Mucosa of descending colon (tissue), 3 donors: ENCODE measurements around the gene CCS. TPM values are rescaled to one million over a fixed set of nuclear protein-coding genes. Genes with fewer than 3 reads are reported as not detected.

Experiments used
- ATAC-seq: fragments of 200-7000 bp; cut with Tn5 transposase; one replicate; pipeline ENCODE4 v1.9.1; 2020; ENCODE audit warnings: mild to moderate bottlenecking, moderate library complexity
- DNase-seq, 3 donors: peaks; one replicate each; pipeline ENCODE4 v3.0.0-alpha.2; 2020
- H3K36me3 ChIP-seq: fragments of 200-600 bp; one replicate; pipeline ENCODE4 v1.8.0; 2021; ENCODE audit warnings: low read depth, mild to moderate bottlenecking
- H3K4me1 ChIP-seq: fragments of 200-600 bp; one replicate; pipeline ENCODE4 v1.8.0; 2021; ENCODE audit warnings: low read depth, mild to moderate bottlenecking
- H3K4me3 ChIP-seq: fragments of 200-600 bp; one replicate; pipeline ENCODE4 v1.8.0; 2021; ENCODE audit warnings: mild to moderate bottlenecking
- H3K9me3 ChIP-seq: fragments of 200-600 bp; one replicate; pipeline ENCODE4 v1.8.0; 2021; ENCODE audit warnings: mild to moderate bottlenecking
- intact Hi-C, 2 donors: fragments of 100-400 bp; cut with DNase I in 1 of 2; cut with micrococcal nuclease in 1 of 2; formaldehyde crosslinking; loops; one replicate each; pipeline versions ENCODE4 v1.11.0 to v1.11.1; 2022; cut with DNase I, micrococcal nuclease
- total RNA-seq, 3 donors: library from RNA; stranded (reverse); fragmentation: NEBNext Ultra II Directional in 2 of 3; extraction: Animal tissue kit (Norgen Biotek cat#: 25700) in 2 of 3; gene quantifications; one replicate each; pipeline versions ENCODE4 v1.2.1 to v1.2.4, GENCODE V29; 2021 to 2023
- TF ChIP-seq, protein P1 (sequence below): fragments of 200-600 bp; IDR thresholded peaks from one replicate; pipeline ENCODE4 v1.8.0; 2022; ENCODE audit warnings: antibody characterized with exemption, mild to moderate bottlenecking
- donor health status: DM: no; HTN: no; CAD: no; lungs with moderate emphysema.
- donor health status: DM: no; HTN: no; CAD: no.
- donor health status: DM: no; HTN: yes; CAD: no.

CCS gene
- total RNA-seq, 3 donors from 2014 or later: 34.9 to 50.7 (median 42.2) TPM

DNA sequence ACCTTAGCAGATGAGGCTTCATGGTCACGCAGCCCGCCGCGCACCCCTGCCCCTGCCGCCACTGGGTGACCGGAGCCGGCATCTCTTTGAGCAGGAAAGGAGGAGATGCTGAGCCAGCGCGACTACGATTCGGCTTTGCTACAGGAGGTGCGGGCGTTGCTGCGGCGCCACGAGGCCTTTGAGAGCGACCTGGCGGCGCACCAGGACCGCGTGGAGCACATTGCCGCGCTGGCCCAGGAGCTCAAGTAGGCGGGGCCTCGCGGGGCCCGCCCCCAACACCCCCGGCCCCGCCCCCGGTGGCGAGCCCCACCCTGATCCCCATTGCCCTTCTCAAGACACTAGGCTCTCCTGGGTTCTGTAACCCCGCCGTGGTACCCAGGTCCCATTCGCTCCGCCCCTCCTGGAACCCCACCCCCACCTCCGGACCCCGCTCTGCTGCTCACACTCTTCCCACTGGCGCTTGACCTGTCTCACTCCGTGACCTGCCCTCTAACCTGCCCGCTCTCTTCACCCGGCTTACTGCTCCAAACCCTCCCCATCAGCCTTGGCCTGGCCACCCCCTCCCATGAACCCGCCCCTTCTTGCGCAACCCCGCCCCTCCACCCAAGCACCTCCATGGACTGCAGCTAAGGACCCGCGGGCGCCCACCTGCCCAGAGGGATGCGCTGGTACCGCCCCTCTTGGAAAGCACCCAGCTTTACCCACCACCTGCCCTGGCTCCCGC is 33.7 kb upstream of the CCS start:
- no peaks in the 10 kb centered on the region for H3K4me1 ChIP-seq
- H3K36me3 ChIP-seq: no peaks in the 10 kb centered on the region
- H3K9me3 ChIP-seq: no peaks in the 10 kb centered on the region
- TF ChIP-seq, protein P1, sequence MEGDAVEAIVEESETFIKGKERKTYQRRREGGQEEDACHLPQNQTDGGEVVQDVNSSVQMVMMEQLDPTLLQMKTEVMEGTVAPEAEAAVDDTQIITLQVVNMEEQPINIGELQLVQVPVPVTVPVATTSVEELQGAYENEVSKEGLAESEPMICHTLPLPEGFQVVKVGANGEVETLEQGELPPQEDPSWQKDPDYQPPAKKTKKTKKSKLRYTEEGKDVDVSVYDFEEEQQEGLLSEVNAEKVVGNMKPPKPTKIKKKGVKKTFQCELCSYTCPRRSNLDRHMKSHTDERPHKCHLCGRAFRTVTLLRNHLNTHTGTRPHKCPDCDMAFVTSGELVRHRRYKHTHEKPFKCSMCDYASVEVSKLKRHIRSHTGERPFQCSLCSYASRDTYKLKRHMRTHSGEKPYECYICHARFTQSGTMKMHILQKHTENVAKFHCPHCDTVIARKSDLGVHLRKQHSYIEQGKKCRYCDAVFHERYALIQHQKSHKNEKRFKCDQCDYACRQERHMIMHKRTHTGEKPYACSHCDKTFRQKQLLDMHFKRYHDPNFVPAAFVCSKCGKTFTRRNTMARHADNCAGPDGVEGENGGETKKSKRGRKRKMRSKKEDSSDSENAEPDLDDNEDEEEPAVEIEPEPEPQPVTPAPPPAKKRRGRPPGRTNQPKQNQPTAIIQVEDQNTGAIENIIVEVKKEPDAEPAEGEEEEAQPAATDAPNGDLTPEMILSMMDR: no peak
- ATAC-seq: peak; percentile 42
- peak in 1 of 3 donors; percentile 41 for DNase-seq
- intact Hi-C loops: no loop called here
- H3K4me3 ChIP-seq: no peak overlapping the region

DNA sequence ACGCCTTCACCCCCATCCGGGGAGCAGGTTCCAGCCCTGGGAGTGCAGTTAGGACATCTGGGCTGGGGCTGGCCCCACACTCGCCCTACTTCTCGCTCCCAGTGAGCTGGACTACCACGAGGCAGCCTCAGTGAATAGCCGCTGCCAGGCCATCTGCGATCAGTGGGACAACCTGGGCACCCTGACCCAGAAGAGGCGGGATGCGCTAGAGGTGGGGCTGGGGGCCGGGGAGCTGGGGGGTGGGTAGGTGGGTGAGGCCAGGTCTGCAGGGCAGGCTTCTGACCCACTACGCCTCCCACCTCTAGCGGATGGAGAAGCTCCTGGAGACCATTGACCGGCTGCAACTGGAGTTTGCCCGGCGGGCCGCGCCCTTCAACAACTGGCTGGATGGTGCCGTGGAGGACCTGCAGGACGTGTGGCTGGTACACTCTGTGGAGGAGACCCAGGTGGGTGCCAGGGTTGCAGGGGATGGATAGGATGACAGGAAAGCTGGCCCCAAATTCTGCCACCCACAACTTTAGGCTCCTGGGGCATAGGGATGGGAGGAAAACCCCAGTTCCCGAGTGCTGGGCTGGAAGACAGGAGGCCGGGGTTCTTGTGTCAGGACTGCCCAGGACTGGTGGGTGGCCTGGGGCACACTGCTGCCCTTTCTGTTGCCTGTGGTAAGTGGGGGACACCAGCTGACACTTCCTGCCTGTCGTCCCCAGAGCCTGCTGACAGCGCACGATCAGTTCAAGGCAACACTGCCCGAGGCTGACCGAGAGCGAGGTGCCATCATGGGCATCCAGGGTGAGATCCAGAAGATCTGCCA is 32.9 kb upstream of the CCS start:
- ATAC-seq (peak; percentile 15), DNase-seq (no peak)
- Histone ChIP-seq H3K4me1 (no peaks in the 10 kb centered on the region), H3K4me3 (no peak overlapping the region), H3K36me3 (no peaks in the 10 kb centered on the region), H3K9me3 (no peaks in the 10 kb centered on the region)
- TF ChIP-seq, protein P1: no peak
- intact Hi-C loops: no loop called here

GRCh38 chr11:66561178-66561974 is 31.6 kb upstream of the CCS start:
- no peak for ATAC-seq
- Histone ChIP-seq H3K4me1 (no peaks in the 10 kb centered on the region), H3K9me3 (no peaks in the 10 kb centered on the region), H3K36me3 (no peaks in the 10 kb centered on the region), H3K4me3 (no peak overlapping the region)
- TF ChIP-seq, protein P1: no peak
- intact Hi-C loops: no loop called here
- no peak for DNase-seq

GRCh38 chr11:66561975-66562248 is 31.1 kb upstream of the CCS start:
- Histone ChIP-seq H3K4me3 (no peak overlapping the region), H3K36me3 (no peaks in the 10 kb centered on the region), H3K4me1 (no peaks in the 10 kb centered on the region), H3K9me3 (no peaks in the 10 kb centered on the region)
- TF ChIP-seq, protein P1: no peak
- intact Hi-C loops: no loop called here
- no peak for DNase-seq
- ATAC-seq: no peak

DNA sequence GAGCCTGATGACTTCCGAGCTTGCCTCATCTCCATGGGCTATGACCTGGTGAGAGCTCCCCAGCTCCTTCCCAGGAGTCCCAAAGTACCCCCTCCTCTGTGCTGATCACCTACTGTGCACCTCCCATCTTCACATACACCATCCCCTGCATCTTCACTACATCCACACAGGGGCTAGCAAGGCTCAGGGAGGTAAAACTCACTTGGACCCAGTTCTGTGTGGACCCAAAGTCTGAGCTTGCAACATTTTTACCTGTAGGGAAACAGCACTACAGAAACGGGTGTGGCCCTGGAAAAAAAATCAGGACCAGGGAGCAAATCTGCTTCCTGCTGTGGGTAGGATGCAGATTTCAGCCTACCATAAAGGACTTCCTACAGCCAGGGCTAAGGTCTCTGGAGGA is 30.7 kb upstream of the CCS start:
- DNase-seq (no peak), ATAC-seq (no peak)
- Histone ChIP-seq H3K9me3 (no peaks in the 10 kb centered on the region), H3K4me3 (no peak overlapping the region), H3K4me1 (no peaks in the 10 kb centered on the region), H3K36me3 (no peaks in the 10 kb centered on the region)
- intact Hi-C loops: no loop called here
- TF ChIP-seq, protein P1: no peak
